ENCODE data around the gene ANOS1. TPM values are rescaled to one million over a fixed set of nuclear protein-coding genes. Genes with fewer than 3 reads are reported as not detected.

ANOS1 gene
- total RNA-seq, 1 donor, result 1.1 TPM

- no peak overlapping the region for H3K27ac ChIP-seq (ENCODE audit: low read depth, low read length)
- TF ChIP-seq CTCF (IDR thresholded peaks at IDR 0.05; ENCODE audit: extremely low read depth, low read depth, low read length), result no peak
- H4K20me1 ChIP-seq (ENCODE audit: insufficient read depth, low read length), result no peaks in the 10 kb centered on the region
- H2AFZ ChIP-seq (ENCODE audit: low read length), result no peak overlapping the region
- no peaks in the 10 kb centered on the region for H3K27me3 ChIP-seq (ENCODE audit: insufficient read depth, low read length)
- H3K4me2 ChIP-seq (ENCODE audit: insufficient read depth, low read length), result no peak overlapping the region
- H3K4me3 ChIP-seq (ENCODE audit: insufficient read depth, low read length), result no peak overlapping the region
- peak; percentile 65 for DNase-seq (ENCODE audit: insufficient read length, low spot score, missing footprints)
- H3K9me3 ChIP-seq (ENCODE audit: low read depth, low read length), result no peaks in the 10 kb centered on the region
- no peaks in the 10 kb centered on the region for H3K79me2 ChIP-seq (ENCODE audit: insufficient read depth, low read length)
- no peaks in the 10 kb centered on the region for H3K4me1 ChIP-seq (ENCODE audit: insufficient read depth, low read length)
- no peaks in the 10 kb centered on the region for H3K36me3 ChIP-seq (ENCODE audit: insufficient read depth, low read length)
Observed at GRCh38 chrX:8649969-8650368, 82.0 kb downstream of the ANOS1 start.

DNA sequence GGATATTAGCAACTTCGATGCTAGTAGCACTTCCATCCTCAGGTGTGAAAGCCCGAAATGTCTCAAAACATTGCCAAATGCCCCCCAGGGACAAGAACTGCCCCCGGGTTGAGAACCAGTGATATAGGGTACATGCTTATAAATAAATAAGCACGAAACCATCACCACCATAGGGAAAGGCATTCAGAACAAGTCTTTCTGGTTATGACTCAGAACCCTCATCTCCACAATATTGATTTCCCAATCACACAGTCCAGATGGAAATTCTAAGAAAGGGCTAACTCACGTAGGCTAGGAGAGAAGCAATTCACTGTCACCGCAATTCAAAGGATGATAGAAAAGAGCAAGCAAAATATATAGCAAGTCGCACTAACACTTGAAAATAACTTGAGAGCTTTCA is 84.8 kb downstream of the ANOS1 start:
- H4K20me1 ChIP-seq (ENCODE audit: insufficient read depth, low read length), result no peaks in the 10 kb centered on the region
- H3K36me3 ChIP-seq (ENCODE audit: insufficient read depth, low read length), result no peaks in the 10 kb centered on the region
- no peaks in the 10 kb centered on the region for H3K79me2 ChIP-seq (ENCODE audit: insufficient read depth, low read length)
- no peak for TF ChIP-seq CTCF (IDR thresholded peaks at IDR 0.05; ENCODE audit: extremely low read depth, low read depth, low read length)
- H3K27ac ChIP-seq (ENCODE audit: low read depth, low read length), result no peak overlapping the region
- H3K9me3 ChIP-seq (ENCODE audit: low read depth, low read length), result no peaks in the 10 kb centered on the region
- H3K4me2 ChIP-seq (ENCODE audit: insufficient read depth, low read length), result no peak overlapping the region
- H3K4me3 ChIP-seq (ENCODE audit: insufficient read depth, low read length), result no peak overlapping the region
- no peak overlapping the region for H2AFZ ChIP-seq (ENCODE audit: low read length)
- H3K4me1 ChIP-seq (ENCODE audit: insufficient read depth, low read length), result no peaks in the 10 kb centered on the region
- DNase-seq (ENCODE audit: insufficient read length, low spot score, missing footprints), result no peak
- no peaks in the 10 kb centered on the region for H3K27me3 ChIP-seq (ENCODE audit: insufficient read depth, low read length)

GRCh38 chrX:8639949-8640475 is 91.9 kb downstream of the ANOS1 start:
- no peaks in the 10 kb centered on the region for H3K36me3 ChIP-seq (ENCODE audit: insufficient read depth, low read length)
- H3K27me3 ChIP-seq (ENCODE audit: insufficient read depth, low read length), result no peaks in the 10 kb centered on the region
- no peak overlapping the region for H3K4me2 ChIP-seq (ENCODE audit: insufficient read depth, low read length)
- H4K20me1 ChIP-seq (ENCODE audit: insufficient read depth, low read length), result no peaks in the 10 kb centered on the region
- H3K9me3 ChIP-seq (ENCODE audit: low read depth, low read length), result peaks cover 2% of the 10 kb centered on the region
- no peak overlapping the region for H2AFZ ChIP-seq (ENCODE audit: low read length)
- no peaks in the 10 kb centered on the region for H3K4me1 ChIP-seq (ENCODE audit: insufficient read depth, low read length)
- no peak overlapping the region for H3K27ac ChIP-seq (ENCODE audit: low read depth, low read length)
- H3K79me2 ChIP-seq (ENCODE audit: insufficient read depth, low read length), result no peaks in the 10 kb centered on the region
- no peak for TF ChIP-seq CTCF (IDR thresholded peaks at IDR 0.05; ENCODE audit: extremely low read depth, low read depth, low read length)
- H3K4me3 ChIP-seq (ENCODE audit: insufficient read depth, low read length), result no peak overlapping the region
- no peak for DNase-seq (ENCODE audit: insufficient read length, low spot score, missing footprints)

DNA sequence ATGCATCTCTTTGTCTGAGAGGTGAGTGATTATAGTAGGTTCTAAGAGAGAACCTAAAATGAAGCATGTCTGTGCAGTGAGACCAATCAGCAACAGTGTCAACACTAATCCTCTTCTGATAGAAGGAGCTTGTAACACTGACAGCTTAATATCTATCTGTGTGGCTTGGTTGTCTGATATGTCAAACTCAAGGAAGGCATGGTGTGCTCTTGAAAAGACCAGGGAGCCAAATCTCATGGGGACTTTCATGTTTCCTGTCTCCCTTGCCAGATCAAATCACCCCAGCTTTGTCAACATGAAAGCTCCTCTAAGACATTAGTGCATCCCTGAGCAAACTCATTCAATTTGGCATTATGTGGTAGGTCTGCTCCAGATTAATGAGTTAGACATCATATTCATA is 95.4 kb downstream of the ANOS1 start:
- Histone ChIP-seq H3K4me3 (ENCODE audit: insufficient read depth, low read length) (no peak overlapping the region), H3K27me3 (ENCODE audit: insufficient read depth, low read length) (no peaks in the 10 kb centered on the region), H3K4me1 (ENCODE audit: insufficient read depth, low read length) (no peaks in the 10 kb centered on the region), H3K9me3 (ENCODE audit: low read depth, low read length) (peaks cover 2% of the 10 kb centered on the region), H2AFZ (ENCODE audit: low read length) (no peak overlapping the region), H3K4me2 (ENCODE audit: insufficient read depth, low read length) (no peak overlapping the region), H3K79me2 (ENCODE audit: insufficient read depth, low read length) (no peaks in the 10 kb centered on the region), H4K20me1 (ENCODE audit: insufficient read depth, low read length) (no peaks in the 10 kb centered on the region), H3K36me3 (ENCODE audit: insufficient read depth, low read length) (no peaks in the 10 kb centered on the region), H3K27ac (ENCODE audit: low read depth, low read length) (no peak overlapping the region)
- TF ChIP-seq CTCF (IDR thresholded peaks at IDR 0.05; ENCODE audit: extremely low read depth, low read depth, low read length), result no peak
- no peak for DNase-seq (ENCODE audit: insufficient read length, low spot score, missing footprints)
